GM21381 (cell line): Measurements from ENCODE around the gene OLIG1.

Experiments used
- ATAC-seq: cut with Tn5 transposase; IDR thresholded peaks from one replicate; pipeline ENCODE4 v1.9.1; 2021; ENCODE audit warnings: mild to moderate bottlenecking, moderate library complexity; ENCODE audit not compliant: unreplicated experiment

Gene OLIG1

GRCh38 chr21:33089395-33090119 is 19.6 kb downstream of the OLIG1 start:
- no peak for ATAC-seq

GRCh38 chr21:33096426-33096825 is 26.5 kb downstream of the OLIG1 start:
- no peak for ATAC-seq

GRCh38 chr21:33099131-33099530 is 29.2 kb downstream of the OLIG1 start:
- no peak for ATAC-seq

GRCh38 chr21:33101300-33101911 is 31.5 kb downstream of the OLIG1 start:
- ATAC-seq = no peak

GRCh38 chr21:33105088-33105487 is 35.1 kb downstream of the OLIG1 start:
- ATAC-seq = no peak

- ATAC-seq = no peak
These were observed 38.3 kb downstream of the OLIG1 start for GRCh38 chr21:33108228-33108627.

- ATAC-seq = no peak
These were observed 39.8 kb downstream of the OLIG1 start for GRCh38 chr21:33109574-33110339.

DNA sequence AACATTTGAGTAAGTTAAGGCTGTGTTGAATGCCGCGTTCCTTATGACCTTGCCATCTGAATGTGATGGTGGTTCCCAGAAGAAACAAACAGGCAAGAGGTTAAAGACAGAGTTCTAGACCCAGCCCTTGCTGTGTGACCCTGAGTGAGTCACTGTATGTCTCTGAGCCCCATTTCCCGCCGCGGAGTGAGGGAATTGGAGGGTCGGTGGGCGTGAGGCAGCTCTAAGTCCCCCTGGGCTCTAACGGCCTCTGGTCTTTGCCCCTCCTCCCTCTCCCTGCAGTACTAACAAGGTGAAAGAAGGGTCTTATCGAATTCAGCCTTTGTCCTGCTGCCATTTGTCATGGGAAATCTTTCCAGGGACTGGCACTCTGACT is 40.4 kb downstream of the OLIG1 start:
- ATAC-seq = no peak

DNA sequence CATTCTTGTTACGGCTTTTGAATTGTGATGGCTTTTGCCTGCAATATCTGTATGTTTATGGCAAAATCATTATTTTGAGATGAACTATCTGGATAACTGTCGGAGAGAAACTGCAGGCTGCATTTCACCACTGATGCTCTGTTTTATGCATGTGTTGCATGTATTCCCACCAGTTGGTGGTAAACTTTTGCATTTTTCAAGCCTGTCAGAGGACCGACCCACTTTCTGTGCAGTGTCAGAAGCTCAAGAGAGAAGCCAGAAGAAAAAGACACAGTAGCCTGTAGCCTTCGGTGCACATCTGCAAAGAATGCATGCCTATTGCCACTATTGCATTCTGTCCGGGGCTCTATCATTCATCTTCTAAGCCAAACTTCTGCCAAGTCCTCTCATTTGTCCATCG is 41.6 kb downstream of the OLIG1 start:
- no peak for ATAC-seq

- ATAC-seq = no peak
These were observed 42.2 kb downstream of the OLIG1 start for GRCh38 chr21:33112151-33112550.

GRCh38 chr21:33112681-33113080 is 42.7 kb downstream of the OLIG1 start:
- ATAC-seq = no peak

DNA sequence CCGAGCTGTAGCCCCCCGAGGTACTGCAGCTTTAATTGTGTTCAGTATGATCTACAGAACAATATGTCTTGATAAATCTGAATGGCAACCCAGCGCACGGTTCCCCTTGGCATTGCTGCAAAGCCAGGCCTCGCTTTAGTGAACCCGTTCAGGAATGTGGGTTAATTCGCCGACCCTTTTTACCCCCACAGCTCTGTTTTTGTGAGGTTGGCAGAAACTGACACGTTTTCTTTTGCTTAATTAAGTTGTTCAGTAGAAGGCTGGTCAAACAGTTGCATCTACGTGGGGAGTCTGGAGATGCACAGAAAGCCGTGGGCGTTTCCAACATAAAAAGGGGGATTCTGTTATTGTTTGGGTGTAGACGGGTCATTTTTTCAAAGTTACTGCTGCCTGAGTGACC is 43.2 kb downstream of the OLIG1 start:
- no peak for ATAC-seq

- no peak for ATAC-seq
These were observed 44.3 kb downstream of the OLIG1 start for GRCh38 chr21:33114276-33114675.

GRCh38 chr21:33115631-33116510 is 45.9 kb downstream of the OLIG1 start:
- no peak for ATAC-seq

- ATAC-seq = no peak
These were observed 46.7 kb downstream of the OLIG1 start for GRCh38 chr21:33116676-33117075.

GRCh38 chr21:33117101-33117888 is 47.4 kb downstream of the OLIG1 start:
- ATAC-seq = no peak
